T-helper 1 cell treated with Interleukin-12 subunit alpha and Interleukin-12 subunit beta and Interleukin-4 antibody, amounts not matched to agents 30 μg/mL and 1 μg/mL, for 36 hours (primary cell): Measurements from ENCODE around the gene MORC4.

ENCODE experiments used
- H3K27ac Mint-ChIP-seq: one replicate; pipeline ENCODE4 v1.8.0; 2021; ENCODE audit warnings: mild to moderate bottlenecking, mixed read lengths
- H3K27me3 Mint-ChIP-seq: one replicate; pipeline ENCODE4 v1.8.0; 2021; ENCODE audit warnings: low read depth, mixed read lengths
- H3K36me3 Mint-ChIP-seq: one replicate; pipeline ENCODE4 v1.8.0; 2021; ENCODE audit warnings: low read depth, mixed read lengths
- H3K4me1 Mint-ChIP-seq: one replicate; pipeline ENCODE4 v1.8.0; 2021; ENCODE audit warnings: low read depth, mixed read lengths
- H3K4me3 Mint-ChIP-seq: one replicate; pipeline ENCODE4 v1.8.0; 2021; ENCODE audit warnings: mild to moderate bottlenecking, moderate library complexity, mixed read lengths
- H3K9me3 Mint-ChIP-seq: one replicate; pipeline ENCODE4 v1.8.0; 2021; ENCODE audit warnings: mixed read lengths

MORC4 gene

GRCh38 chrX:106939566-106939965, 60.4 kb downstream of the MORC4 start:
- H3K9me3 Mint-ChIP-seq: no peaks in the 10 kb centered on the region
- H3K4me1 Mint-ChIP-seq: no peaks in the 10 kb centered on the region
- H3K4me3 Mint-ChIP-seq: no peak overlapping the region
- H3K36me3 Mint-ChIP-seq: peaks cover 3% of the 10 kb centered on the region
- H3K27me3 Mint-ChIP-seq: no peaks in the 10 kb centered on the region
- H3K27ac Mint-ChIP-seq: no peak overlapping the region

- H3K4me1 Mint-ChIP-seq: no peaks in the 10 kb centered on the region
- H3K27me3 Mint-ChIP-seq: no peaks in the 10 kb centered on the region
- H3K36me3 Mint-ChIP-seq: no peaks in the 10 kb centered on the region
- no peaks in the 10 kb centered on the region for H3K9me3 Mint-ChIP-seq
- no peak overlapping the region for H3K27ac Mint-ChIP-seq
- H3K4me3 Mint-ChIP-seq: no peak overlapping the region
These were observed 63.8 kb downstream of the MORC4 start for GRCh38 chrX:106936246-106936645.

GRCh38 chrX:106935175-106935574, 64.8 kb downstream of the MORC4 start:
- H3K4me1 Mint-ChIP-seq: no peaks in the 10 kb centered on the region
- no peak overlapping the region for H3K27ac Mint-ChIP-seq
- H3K36me3 Mint-ChIP-seq: no peaks in the 10 kb centered on the region
- H3K9me3 Mint-ChIP-seq: no peaks in the 10 kb centered on the region
- H3K4me3 Mint-ChIP-seq: no peak overlapping the region
- no peaks in the 10 kb centered on the region for H3K27me3 Mint-ChIP-seq

GRCh38 chrX:106933538-106933961, 66.5 kb downstream of the MORC4 start:
- Mint-ChIP-seq H3K36me3 (no peaks in the 10 kb centered on the region), H3K27me3 (no peaks in the 10 kb centered on the region), H3K9me3 (no peaks in the 10 kb centered on the region), H3K4me3 (no peak overlapping the region), H3K27ac (no peak overlapping the region), H3K4me1 (no peaks in the 10 kb centered on the region)

GRCh38 chrX:106932960-106933537, 67.0 kb downstream of the MORC4 start:
- Mint-ChIP-seq H3K4me1 (no peaks in the 10 kb centered on the region), H3K9me3 (no peaks in the 10 kb centered on the region), H3K27ac (no peak overlapping the region)

GRCh38 chrX:106932492-106932923, 67.5 kb downstream of the MORC4 start:
- H3K36me3 Mint-ChIP-seq: no peaks in the 10 kb centered on the region
- H3K27ac Mint-ChIP-seq: no peak overlapping the region
- no peaks in the 10 kb centered on the region for H3K9me3 Mint-ChIP-seq
- no peaks in the 10 kb centered on the region for H3K4me1 Mint-ChIP-seq
- no peak overlapping the region for H3K4me3 Mint-ChIP-seq
- H3K27me3 Mint-ChIP-seq: no peaks in the 10 kb centered on the region

More at GRCh38 chrX:106932960-106933537, 67.0 kb downstream of the MORC4 start:
- H3K4me3 Mint-ChIP-seq: no peak overlapping the region
- H3K36me3 Mint-ChIP-seq: no peaks in the 10 kb centered on the region
- no peaks in the 10 kb centered on the region for H3K27me3 Mint-ChIP-seq

GRCh38 chrX:106931831-106932491, 68.1 kb downstream of the MORC4 start:
- Mint-ChIP-seq H3K27me3 (no peaks in the 10 kb centered on the region), H3K9me3 (no peaks in the 10 kb centered on the region), H3K36me3 (no peaks in the 10 kb centered on the region), H3K27ac (no peak overlapping the region), H3K4me3 (no peak overlapping the region), H3K4me1 (no peaks in the 10 kb centered on the region)

- Mint-ChIP-seq H3K9me3 (no peaks in the 10 kb centered on the region), H3K27me3 (no peaks in the 10 kb centered on the region), H3K4me3 (no peak overlapping the region), H3K27ac (no peak overlapping the region), H3K4me1 (no peaks in the 10 kb centered on the region), H3K36me3 (no peaks in the 10 kb centered on the region)
These were observed 71.8 kb downstream of the MORC4 start for GRCh38 chrX:106928227-106928626.

- H3K9me3 Mint-ChIP-seq: no peaks in the 10 kb centered on the region
- H3K36me3 Mint-ChIP-seq: no peaks in the 10 kb centered on the region
- H3K4me3 Mint-ChIP-seq: no peak overlapping the region
- no peaks in the 10 kb centered on the region for H3K4me1 Mint-ChIP-seq
- H3K27ac Mint-ChIP-seq: no peak overlapping the region
- no peaks in the 10 kb centered on the region for H3K27me3 Mint-ChIP-seq
These were observed 72.3 kb downstream of the MORC4 start for GRCh38 chrX:106927700-106928099.

- no peak overlapping the region for H3K27ac Mint-ChIP-seq
- no peaks in the 10 kb centered on the region for H3K4me1 Mint-ChIP-seq
- H3K4me3 Mint-ChIP-seq: no peak overlapping the region
- no peaks in the 10 kb centered on the region for H3K9me3 Mint-ChIP-seq
- H3K27me3 Mint-ChIP-seq: no peaks in the 10 kb centered on the region
- H3K36me3 Mint-ChIP-seq: no peaks in the 10 kb centered on the region
These were observed 73.0 kb downstream of the MORC4 start for GRCh38 chrX:106927023-106927422.

GRCh38 chrX:106921637-106922036, 78.4 kb downstream of the MORC4 start:
- no peak overlapping the region for H3K4me3 Mint-ChIP-seq
- H3K27me3 Mint-ChIP-seq: peaks cover 3% of the 10 kb centered on the region
- H3K4me1 Mint-ChIP-seq: peaks cover 1% of the 10 kb centered on the region
- H3K9me3 Mint-ChIP-seq: no peaks in the 10 kb centered on the region
- no peaks in the 10 kb centered on the region for H3K36me3 Mint-ChIP-seq
- no peak overlapping the region for H3K27ac Mint-ChIP-seq

GRCh38 chrX:106919932-106920452, 80.0 kb downstream of the MORC4 start, which contains the start of gene CLDN2:
CLDN2 (plus strand) TSS chrX:106920402; CDS start chrX:106928229, 7,827 bp downstream.
- H3K4me3 Mint-ChIP-seq: no peak within 1 kb of the TSS

GRCh38 chrX:106917830-106918500, 82.0 kb downstream of the MORC4 start:
- Mint-ChIP-seq H3K9me3 (no peaks in the 10 kb centered on the region), H3K36me3 (no peaks in the 10 kb centered on the region), H3K27ac (no peak overlapping the region), H3K4me3 (no peak overlapping the region), H3K27me3 (peaks cover 3% of the 10 kb centered on the region), H3K4me1 (peaks cover 1% of the 10 kb centered on the region)

More at GRCh38 chrX:106919932-106920452, 80.0 kb downstream of the MORC4 start, which contains the start of gene CLDN2:
- Mint-ChIP-seq H3K9me3 (no peaks in the 10 kb centered on the region), H3K27ac (no peak within 1 kb of the TSS), H3K4me1 (peaks cover 1% of the 10 kb centered on the region), H3K36me3 (no peaks in the 10 kb centered on the region), H3K27me3 (peaks cover 3% of the 10 kb centered on the region)

GRCh38 chrX:106912864-106913263, 87.1 kb downstream of the MORC4 start:
- H3K9me3 Mint-ChIP-seq: no peaks in the 10 kb centered on the region
- H3K36me3 Mint-ChIP-seq: no peaks in the 10 kb centered on the region
- no peak overlapping the region for H3K4me3 Mint-ChIP-seq
- no peak overlapping the region for H3K27ac Mint-ChIP-seq
- H3K27me3 Mint-ChIP-seq: peaks cover 3% of the 10 kb centered on the region
- peaks cover 1% of the 10 kb centered on the region for H3K4me1 Mint-ChIP-seq

- Mint-ChIP-seq H3K36me3 (no peaks in the 10 kb centered on the region), H3K27ac (no peak overlapping the region), H3K4me1 (no peaks in the 10 kb centered on the region), H3K4me3 (no peak overlapping the region), H3K9me3 (no peaks in the 10 kb centered on the region), H3K27me3 (no peaks in the 10 kb centered on the region)
These were observed 93.7 kb downstream of the MORC4 start for GRCh38 chrX:106906361-106906760.
